Activated T-cell treated with anti-CD3 and anti-CD28 coated beads for 24 hours (primary cell): ENCODE measurements around the gene GNGT2.

ENCODE experiments used
- DNase-seq: peaks from one replicate; pipeline ENCODE4 v3.0.0-alpha.2; 2020; ENCODE audit warnings: low read depth

GNGT2 gene

DNA sequence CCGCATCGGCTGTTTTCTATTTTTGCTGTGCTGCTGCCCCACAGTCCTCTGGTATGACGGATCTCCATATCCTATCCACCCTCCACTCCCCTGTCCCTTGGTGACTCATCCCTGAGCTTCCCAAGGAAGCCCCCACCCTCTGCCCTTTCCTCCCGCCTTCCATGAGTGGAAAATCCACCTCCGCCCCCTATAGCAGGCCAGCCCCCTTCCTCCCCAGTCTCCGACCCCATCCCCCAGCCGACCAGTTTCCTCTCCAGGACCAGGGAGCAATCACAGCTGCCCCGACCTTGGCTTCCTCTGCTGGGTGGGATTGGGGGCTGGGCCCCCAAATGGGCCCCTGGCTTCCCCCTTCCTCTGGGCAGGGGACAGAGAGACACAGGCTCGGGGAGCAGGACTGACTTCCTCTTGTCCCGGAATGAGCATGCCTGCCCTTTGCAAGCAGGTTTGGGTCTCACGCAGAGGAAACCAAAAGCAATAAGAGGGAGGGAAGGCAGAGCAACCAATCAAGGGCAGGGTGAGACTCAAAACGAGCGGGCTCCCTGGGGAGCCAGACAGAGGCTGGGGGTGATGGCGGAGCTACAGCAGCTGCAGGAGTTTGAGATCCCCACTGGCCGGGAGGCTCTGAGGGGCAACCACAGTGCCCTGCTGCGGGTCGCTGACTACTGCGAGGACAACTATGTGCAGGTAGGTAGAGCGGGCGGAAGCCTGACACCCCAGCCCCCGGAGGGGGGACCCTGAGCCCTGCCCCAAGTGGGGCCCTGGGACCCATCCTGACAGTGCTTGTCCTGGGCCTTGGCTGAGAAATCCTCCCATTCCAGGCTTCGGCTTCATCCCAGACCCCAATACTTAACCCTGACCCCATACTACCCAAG, at the start of gene GNGT2, which contains the start of gene ABI3:
Gene GNGT2 (minus strand): TSS at position 417 of the 872 bp plus-strand sequence. CDS start 3,152 bp downstream, outside the sequence.
Gene ABI3 (plus strand): TSS at position 550 of the 872 bp plus-strand sequence. CDS start 18 bp downstream, at position 568.
- DNase-seq: peak; percentile 60

DNA sequence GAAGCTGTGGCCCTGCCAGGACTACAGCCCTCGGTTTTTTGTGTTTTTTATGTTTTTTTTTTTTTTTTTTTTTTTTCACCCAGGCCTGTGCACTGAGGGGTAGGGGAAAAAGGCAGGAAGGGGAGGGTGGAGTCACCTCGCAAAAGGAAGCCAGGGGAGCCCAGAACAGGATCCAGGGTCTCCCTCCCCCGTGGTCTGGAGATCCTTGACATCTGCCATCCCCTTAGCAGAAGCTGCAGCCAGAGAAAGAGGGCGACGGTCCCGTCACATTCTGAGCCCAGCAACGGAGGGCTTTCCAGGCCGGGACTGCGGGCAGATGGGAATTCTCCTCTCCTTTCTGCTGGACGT, 49.3 kb upstream of the GNGT2 start:
- DNase-seq: no peak

DNA sequence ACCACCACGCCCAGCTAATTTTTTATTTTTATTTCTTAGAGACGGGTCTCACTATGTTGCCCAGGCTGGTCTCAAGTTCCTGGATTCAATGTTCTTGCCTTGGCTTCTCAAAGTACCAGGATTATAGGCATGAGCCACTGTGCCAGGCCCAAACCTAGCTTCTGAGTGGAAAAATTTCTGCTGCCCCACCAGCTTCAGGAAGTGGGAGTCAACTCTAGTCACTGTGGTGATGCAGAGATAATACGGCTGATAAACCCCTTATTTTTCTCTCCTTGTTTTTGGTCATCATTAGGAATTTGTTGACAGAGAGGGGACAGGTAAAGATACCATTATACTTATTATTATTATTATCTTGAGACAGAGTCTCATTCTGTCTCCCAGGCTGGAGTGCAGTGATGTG, 48.0 kb upstream of the GNGT2 start:
- no peak for DNase-seq

DNA sequence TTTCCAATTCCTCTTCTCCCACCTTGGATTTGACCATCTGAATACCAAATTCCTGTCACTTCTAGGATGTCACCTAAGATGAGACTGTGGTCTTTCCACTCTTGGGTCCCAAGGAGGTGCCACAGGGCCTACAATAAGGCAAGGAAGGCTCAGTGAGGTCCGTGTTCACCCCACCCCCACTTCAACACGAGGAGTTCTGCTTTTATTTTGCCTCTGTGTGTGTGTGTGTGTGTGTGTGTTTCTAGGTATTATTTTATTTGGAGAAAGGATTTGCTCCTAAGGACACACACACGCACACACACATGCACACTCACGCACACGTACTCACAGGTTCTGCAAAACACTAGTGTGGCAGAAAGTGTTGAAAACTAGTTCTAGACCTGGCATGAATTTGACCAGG, 44.8 kb upstream of the GNGT2 start:
- no peak for DNase-seq

- DNase-seq: no peak
These were observed 43.7 kb upstream of the GNGT2 start for GRCh38 chr17:49254066-49254465.

DNA sequence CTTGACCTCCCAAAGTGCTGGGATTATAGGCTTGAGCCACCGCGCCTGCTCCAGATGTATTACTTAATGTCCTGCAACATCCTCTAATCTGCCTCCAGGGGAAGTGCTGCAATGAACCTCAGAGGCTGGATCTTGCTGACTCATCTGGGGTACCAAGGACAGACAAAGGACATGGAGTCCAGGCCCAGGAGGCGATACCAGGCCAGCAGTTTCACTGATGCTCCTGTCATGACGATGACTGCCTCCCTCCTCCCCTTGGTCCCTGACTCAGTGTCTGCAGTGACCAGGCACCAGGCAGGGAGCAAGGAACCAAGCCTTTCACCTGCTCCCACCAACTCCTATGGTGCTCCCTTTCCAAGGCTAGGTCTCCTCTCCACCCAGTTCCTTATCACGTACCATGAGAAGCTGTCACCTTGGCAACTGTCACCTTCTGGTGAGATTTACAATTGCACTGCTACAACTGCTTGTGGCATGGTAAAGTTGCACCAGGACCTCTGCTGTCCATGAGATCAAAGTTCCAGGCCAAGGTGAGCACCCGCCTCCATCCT, 41.8 kb upstream of the GNGT2 start:
- no peak for DNase-seq

GRCh38 chr17:49249890-49250522, 39.6 kb upstream of the GNGT2 start:
- DNase-seq: no peak

GRCh38 chr17:49249292-49249794, 39.0 kb upstream of the GNGT2 start:
- no peak for DNase-seq

GRCh38 chr17:49247944-49248343, 37.6 kb upstream of the GNGT2 start:
- DNase-seq: no peak

- DNase-seq: no peak
These were observed 34.5 kb upstream of the GNGT2 start for GRCh38 chr17:49244839-49245238.

DNA sequence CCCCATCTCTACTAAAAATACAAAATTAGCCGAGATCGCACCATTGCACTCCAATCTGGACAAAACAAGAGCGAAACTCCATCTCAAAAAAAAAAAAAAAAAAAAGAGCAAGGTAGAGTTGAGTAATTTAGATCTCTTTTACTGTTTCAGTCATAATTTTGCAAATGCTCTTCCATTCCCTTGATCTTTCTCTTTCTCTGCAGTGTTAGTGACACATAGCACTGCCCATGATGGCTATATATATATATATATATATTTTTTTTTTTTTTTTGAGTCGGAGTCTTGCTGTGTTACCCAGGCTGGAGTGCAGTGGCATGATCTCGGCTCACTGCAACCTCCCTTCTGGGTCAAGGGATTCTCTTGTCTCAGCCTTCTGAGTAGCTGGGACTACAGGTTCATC, 32.4 kb upstream of the GNGT2 start:
- no peak for DNase-seq

- DNase-seq: no peak
These were observed 31.5 kb upstream of the GNGT2 start for GRCh38 chr17:49241692-49242397.

DNA sequence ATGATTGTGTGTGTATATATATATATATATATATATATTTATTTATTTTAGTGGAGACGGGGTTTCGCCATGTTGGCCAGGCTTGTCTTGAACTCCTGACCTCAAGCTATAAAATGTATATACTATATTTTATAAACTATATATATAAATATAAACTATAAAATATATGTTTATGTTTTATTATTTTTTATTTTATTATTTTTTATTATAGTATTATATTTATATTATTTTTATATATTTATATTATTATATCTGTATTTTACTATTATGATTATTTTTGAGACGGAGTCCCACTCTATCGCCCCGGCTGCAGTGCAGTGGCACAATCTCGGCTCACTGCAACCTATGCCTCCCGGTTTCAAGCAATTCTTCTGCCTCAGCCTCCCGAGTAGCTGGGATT, 30.7 kb upstream of the GNGT2 start:
- DNase-seq: no peak

- DNase-seq: no peak
These were observed 30.2 kb upstream of the GNGT2 start for GRCh38 chr17:49240619-49241018.

DNA sequence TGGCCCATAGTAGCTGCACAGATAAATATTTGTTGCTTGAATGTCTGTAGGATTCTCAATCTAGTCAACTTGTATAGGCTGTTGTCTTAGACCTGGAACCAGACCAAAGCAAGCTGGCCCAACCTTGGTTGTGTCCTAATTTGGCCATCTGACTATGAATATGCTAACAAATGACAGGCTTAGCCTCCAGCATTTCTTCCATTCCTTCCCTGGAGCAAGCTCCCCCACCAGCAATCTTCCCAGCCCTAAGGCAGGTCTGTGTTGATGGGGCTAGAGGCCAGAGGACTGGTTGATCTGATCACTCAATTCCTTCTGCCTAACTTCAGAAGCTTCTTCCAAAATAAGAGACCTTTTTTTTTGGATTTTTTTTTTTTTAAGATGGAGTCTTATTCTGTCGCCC, 29.6 kb upstream of the GNGT2 start:
- no peak for DNase-seq

DNA sequence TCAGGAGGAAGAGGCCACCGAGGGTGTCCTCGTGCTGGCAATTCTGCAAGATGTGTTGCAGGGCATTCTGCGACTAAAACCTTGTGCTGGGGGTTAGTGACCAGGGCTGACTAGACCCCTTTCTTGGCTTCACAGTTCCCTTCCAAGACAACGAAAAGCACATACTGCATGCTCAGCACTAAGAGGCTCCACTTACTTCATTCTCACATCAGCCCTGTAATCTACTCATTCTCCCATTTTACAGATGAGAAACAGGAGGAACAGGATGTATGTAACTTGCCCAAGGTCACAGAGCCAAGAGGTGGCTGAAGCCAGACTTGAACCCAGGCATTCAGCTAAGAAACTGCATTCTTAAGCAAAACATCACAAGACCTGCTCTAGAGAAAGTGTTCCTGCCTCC, 25.5 kb upstream of the GNGT2 start:
- DNase-seq: no peak

DNA sequence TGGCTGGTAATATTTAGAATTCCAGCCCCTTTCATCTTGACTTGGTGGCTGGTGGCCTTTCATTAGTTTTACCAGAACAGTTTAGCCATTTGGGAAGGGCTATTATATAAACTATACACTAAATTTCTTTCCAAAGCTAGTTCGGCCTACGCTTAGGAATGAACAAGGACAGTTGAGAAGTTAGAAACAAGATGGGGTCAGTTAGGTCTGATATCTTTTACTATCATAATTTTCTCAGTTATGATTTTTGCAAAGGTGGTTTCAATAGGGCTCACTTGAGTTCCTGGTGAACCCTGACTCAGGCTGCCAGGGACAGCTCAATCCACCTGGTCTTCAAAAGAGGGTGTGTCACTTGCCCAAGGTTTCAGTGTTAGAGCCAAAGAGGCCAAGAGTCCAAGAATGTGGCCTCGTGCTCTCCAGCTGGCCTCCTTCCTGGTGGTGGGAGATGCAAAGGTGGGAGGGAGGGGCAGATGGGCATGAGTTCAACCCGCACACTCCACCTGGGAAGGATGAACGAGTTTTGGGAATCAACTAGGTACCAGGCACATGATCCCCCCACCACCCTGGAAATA, 24.2 kb upstream of the GNGT2 start:
- DNase-seq: no peak

DNA sequence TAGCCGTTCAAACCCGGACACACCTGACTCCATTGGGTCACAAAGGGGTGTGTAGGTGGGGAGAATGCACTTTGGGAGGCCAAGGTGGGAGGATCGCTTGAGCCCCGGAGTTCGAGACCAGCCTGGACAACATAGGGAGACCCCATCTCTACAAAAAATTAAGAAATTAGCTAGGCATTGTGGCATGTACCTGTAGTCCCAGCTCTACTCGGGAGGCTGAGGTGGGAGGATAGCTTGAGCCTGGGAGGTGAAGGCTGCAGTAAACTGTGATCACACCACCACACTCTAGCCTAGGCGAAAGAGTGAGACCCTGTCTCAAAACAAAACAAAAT, 21.2 kb upstream of the GNGT2 start:
- DNase-seq: no peak

GRCh38 chr17:49230636-49231562, 20.5 kb upstream of the GNGT2 start, which contains the start of gene PHOSPHO1:
TSS of gene PHOSPHO1 (minus strand) at chr17:49230787. CDS start at chr17:49226691, 4,096 bp downstream.
- peak; percentile 76 for DNase-seq

- no peak for DNase-seq
These were observed 19.6 kb upstream of the GNGT2 start for GRCh38 chr17:49229805-49230600.
